Panc1 (cell line): ENCODE data around the gene NEU1.

Experiments used
- CTCF ChIP-seq: fragments of 450-650 bp; IDR thresholded peaks from 2 replicates; pipeline ENCODE4 v1.5.1; 2017; ENCODE audit warnings: mild to moderate bottlenecking
- POLR2AphosphoS5 ChIP-seq: IDR thresholded peaks from 2 replicates; pipeline ENCODE4 v1.6.1; 2012; ENCODE audit warnings: mild to moderate bottlenecking, low read depth, low read length, moderate library complexity
- REST ChIP-seq, 2 experiments: IDR thresholded peaks; 2 replicates each; pipeline ENCODE4 v1.6.1; 2011 to 2012; ENCODE audit warnings: low read depth in 2 of 2, control low read depth in 1 of 2, low read length in 1 of 2, mild to moderate bottlenecking in 1 of 2, moderate library complexity in 1 of 2; ENCODE audit not compliant: insufficient read depth in 1 of 2
- SIN3A ChIP-seq: IDR thresholded peaks from 2 replicates; pipeline ENCODE4 v1.6.1; 2012; ENCODE audit warnings: low read depth, mild to moderate bottlenecking, low read length, moderate library complexity, borderline replicate concordance; ENCODE audit not compliant: insufficient read depth
- TCF7L2 ChIP-seq: IDR thresholded peaks from 2 replicates; pipeline ENCODE4 v1.6.1; 2011; ENCODE audit warnings: mild to moderate bottlenecking, low read depth, low read length, inconsistent platforms

- TF ChIP-seq CTCF (no peak), POLR2AphosphoS5 (no peak), REST (IDR thresholded peaks at IDR 0.05; ENCODE audit: insufficient read depth in 1 of 2, low read depth in 2 of 2, low read length in 1 of 2) (no peak), TCF7L2 (no peak), SIN3A (no peak)
Measured at GRCh38 chr6:31870385-31870921, 7.8 kb upstream of the NEU1 start.
